HG03097 (cell line): ENCODE data around the gene APBA1.

Source experiments
- ATAC-seq: cut with Tn5 transposase; IDR thresholded peaks from one replicate; pipeline ENCODE4 v1.9.1; 2021; ENCODE audit not compliant: unreplicated experiment, low FRiP score

APBA1 gene

GRCh38 chr9:69494208-69494607, 178.0 kb downstream of the APBA1 start:
- ATAC-seq = no peak

GRCh38 chr9:69486498-69486897, 185.7 kb downstream of the APBA1 start:
- no peak for ATAC-seq

- ATAC-seq = no peak
Observed at GRCh38 chr9:69485466-69485865, 186.7 kb downstream of the APBA1 start.

GRCh38 chr9:69483886-69484422, 188.2 kb downstream of the APBA1 start:
- no peak for ATAC-seq

GRCh38 chr9:69476797-69477196, 195.4 kb downstream of the APBA1 start:
- ATAC-seq = no peak

GRCh38 chr9:69476016-69476415, 196.2 kb downstream of the APBA1 start:
- ATAC-seq = no peak

GRCh38 chr9:69474821-69475220, 197.3 kb downstream of the APBA1 start:
- no peak for ATAC-seq

- ATAC-seq = no peak
Observed at GRCh38 chr9:69472101-69472620, 200.0 kb downstream of the APBA1 start.

- no peak for ATAC-seq
Observed at GRCh38 chr9:69471433-69471832, 200.7 kb downstream of the APBA1 start.

GRCh38 chr9:69470186-69470977, 201.8 kb downstream of the APBA1 start:
- ATAC-seq = no peak

- no peak for ATAC-seq
Observed at GRCh38 chr9:69469136-69469535, 203.0 kb downstream of the APBA1 start.

- ATAC-seq = no peak
Observed at GRCh38 chr9:69468380-69468779, 203.8 kb downstream of the APBA1 start.

- ATAC-seq = no peak
Observed at GRCh38 chr9:69466151-69466550, 206.0 kb downstream of the APBA1 start.

GRCh38 chr9:69465473-69465872, 206.7 kb downstream of the APBA1 start:
- no peak for ATAC-seq

- no peak for ATAC-seq
Observed at GRCh38 chr9:69463497-69464068, 208.6 kb downstream of the APBA1 start.

GRCh38 chr9:69462394-69462793, 209.8 kb downstream of the APBA1 start:
- ATAC-seq = no peak

GRCh38 chr9:69461103-69461887, 210.9 kb downstream of the APBA1 start:
- no peak for ATAC-seq

- no peak for ATAC-seq
Observed at GRCh38 chr9:69460012-69460411, 212.2 kb downstream of the APBA1 start.

GRCh38 chr9:69458176-69458575, 214.0 kb downstream of the APBA1 start:
- ATAC-seq = no peak

GRCh38 chr9:69456201-69456600, 216.0 kb downstream of the APBA1 start:
- no peak for ATAC-seq

- ATAC-seq = no peak
Observed at GRCh38 chr9:69455311-69455710, 216.9 kb downstream of the APBA1 start.
